Testis (tissue), 3 donors: Measurements from ENCODE around the gene MOSPD3. TPM values are rescaled to one million over a fixed set of nuclear protein-coding genes. Genes with fewer than 3 reads are reported as not detected.

Experiments
- polyA plus RNA-seq: library from polyadenylated mRNA; stranded (reverse); fragments of 350-450 nt; fragmentation: Illumina TruSeq; extraction: RNeasy Lipid Tissue Mini Kit (QIAGEN cat#74804); gene quantifications from one replicate; pipeline ENCODE4 v1.2.3, GENCODE V29; 2014; ENCODE audit warnings: low read depth, low replicate concordance; ENCODE audit not compliant: insufficient read depth
- small RNA-seq, 2 donors: library from RNA; depleted of rRNA; stranded (forward); fragments of <200 nt; gene quantifications; one replicate each; pipeline ENCODE3, GENCODE V24; 2016
- total RNA-seq, 2 donors: library from RNA; depleted of rRNA; stranded (reverse); fragments of >200 nt; gene quantifications; one replicate each; pipeline ENCODE4 v1.2.3, GENCODE V29; 2016

Gene MOSPD3
- total and polyA plus RNA-seq, 3 donors from 2014 or later = 40.6 to 78.9 (median 62.8) TPM

Small RNA genes lying within 50 kb of the gene (small RNA-seq; reads per million reads assigned to genes)
- 0 reads per million in 2 donors for gene SAP25

Other genes with a start within 250 kb of the MOSPD3 start
- gene PILRA, start 239.1 kb upstream of the MOSPD3 start, total RNA-seq = 10 to 100 TPM; 12.0 to 18.0 TPM
- gene PILRA, start 239.1 kb upstream of the MOSPD3 start, polyA plus RNA-seq = 16.3 TPM
- gene ZCWPW1, start 183.8 kb upstream of the MOSPD3 start, total RNA-seq = 100 to 1,000 TPM in 1 of 2 donors, 10 to 100 TPM in 1; 83.5 to 145 TPM
- gene ZCWPW1, start 183.8 kb upstream of the MOSPD3 start, polyA plus RNA-seq = 96.5 TPM
- 10 to 100 TPM; 74.6 to 89.3 TPM for gene MEPCE, start 182.7 kb upstream of the MOSPD3 start, total RNA-seq
- 182 TPM for gene MEPCE, start 182.7 kb upstream of the MOSPD3 start, polyA plus RNA-seq
- 100 to 1,000 TPM in 1 of 2 donors, 10 to 100 TPM in 1; 97.6 to 128 TPM for gene PPP1R35, start 176.0 kb upstream of the MOSPD3 start, total RNA-seq
- gene PPP1R35, start 176.0 kb upstream of the MOSPD3 start, polyA plus RNA-seq = 76.4 TPM
- gene SPACDR, start 148.3 kb upstream of the MOSPD3 start, total RNA-seq = 10 to 100 TPM; 34.0 to 45.8 TPM
- 84.9 TPM for gene SPACDR, start 148.3 kb upstream of the MOSPD3 start, polyA plus RNA-seq
- 100 to 1,000 TPM; 135 to 165 TPM for gene TSC22D4, start 133.3 kb upstream of the MOSPD3 start, total RNA-seq
- gene TSC22D4, start 133.3 kb upstream of the MOSPD3 start, polyA plus RNA-seq = 57.4 TPM
- gene NYAP1, start 128.6 kb upstream of the MOSPD3 start, total RNA-seq = 10 to 100 TPM; 24.7 to 27.3 TPM
- 15.7 TPM for gene NYAP1, start 128.6 kb upstream of the MOSPD3 start, polyA plus RNA-seq
- gene AGFG2, start 73.3 kb upstream of the MOSPD3 start, total RNA-seq = 10 to 100 TPM; 62.0 to 67.2 TPM
- gene AGFG2, start 73.3 kb upstream of the MOSPD3 start, polyA plus RNA-seq = 51.4 TPM
- gene SAP25, start 38.6 kb upstream of the MOSPD3 start, total RNA-seq = 10 to 100 TPM; 28.4 to 29.9 TPM
- 30.3 TPM for gene SAP25, start 38.6 kb upstream of the MOSPD3 start, polyA plus RNA-seq
- 100 to 1,000 TPM; 314 to 378 TPM for gene LRCH4, start 26.4 kb upstream of the MOSPD3 start, total RNA-seq
- gene LRCH4, start 26.4 kb upstream of the MOSPD3 start, polyA plus RNA-seq = 159 TPM
- 10 to 100 TPM; 37.5 to 74.5 TPM for gene FBXO24, start 26.2 kb upstream of the MOSPD3 start, total RNA-seq
- 112 TPM for gene FBXO24, start 26.2 kb upstream of the MOSPD3 start, polyA plus RNA-seq
- 10 to 100 TPM; 26.0 to 30.2 TPM for gene PCOLCE, start 10.2 kb upstream of the MOSPD3 start, total RNA-seq
- gene PCOLCE, start 10.2 kb upstream of the MOSPD3 start, polyA plus RNA-seq = 104 TPM
- gene TFR2, start 29.0 kb downstream of the MOSPD3 start, total RNA-seq = 1 to 10 TPM in 1 of 2 donors, under 1 TPM in 1; 0.87 to 1.5 TPM
- gene TFR2, start 29.0 kb downstream of the MOSPD3 start, polyA plus RNA-seq = 1.1 TPM
- gene ACTL6B, start 43.9 kb downstream of the MOSPD3 start, total RNA-seq = 1 to 10 TPM in 1 of 2 donors, under 1 TPM in 1; 0.79 to 1.2 TPM
- 2.1 TPM for gene ACTL6B, start 43.9 kb downstream of the MOSPD3 start, polyA plus RNA-seq
- gene GNB2, start 61.2 kb downstream of the MOSPD3 start, total RNA-seq = 100 to 1,000 TPM; 195 to 325 TPM
- 200 TPM for gene GNB2, start 61.2 kb downstream of the MOSPD3 start, polyA plus RNA-seq
- 100 to 1,000 TPM; 105 to 106 TPM for gene GIGYF1, start 81.7 kb downstream of the MOSPD3 start, total RNA-seq
- 40.5 TPM for gene GIGYF1, start 81.7 kb downstream of the MOSPD3 start, polyA plus RNA-seq
- 10 to 100 TPM; 33.6 to 39.4 TPM for gene POP7, start 93.6 kb downstream of the MOSPD3 start, total RNA-seq
- gene POP7, start 93.6 kb downstream of the MOSPD3 start, polyA plus RNA-seq = 21.6 TPM
- gene EPO, start 107.9 kb downstream of the MOSPD3 start, total RNA-seq = under 1 TPM; 0.63 to 0.93 TPM
- gene EPO, start 107.9 kb downstream of the MOSPD3 start, polyA plus RNA-seq = 0.65 TPM
- 1 to 10 TPM; 1.6 to 1.7 TPM for gene ZAN, start 121.1 kb downstream of the MOSPD3 start, total RNA-seq
- gene ZAN, start 121.1 kb downstream of the MOSPD3 start, polyA plus RNA-seq = 3.0 TPM
- 10 to 100 TPM; 35.9 to 49.6 TPM for gene EPHB4, start 215.0 kb downstream of the MOSPD3 start, total RNA-seq
- 30.5 TPM for gene EPHB4, start 215.0 kb downstream of the MOSPD3 start, polyA plus RNA-seq
- gene SLC12A9, start 240.2 kb downstream of the MOSPD3 start, total RNA-seq = 10 to 100 TPM; 13.8 to 18.9 TPM
- gene SLC12A9, start 240.2 kb downstream of the MOSPD3 start, polyA plus RNA-seq = 12.8 TPM